Brain microvascular endothelial cell (primary cell): ENCODE measurements around the gene WNT2.
A peak's percentile ranks its signal among the peaks of the same experiment; 100 is the strongest.

Experiments used
- DNase-seq: peaks from one replicate; pipeline ENCODE4 v3.0.0-alpha.2; 2020
- H3K27ac ChIP-seq: fragments of 250-450 bp; sonication (Bioruptor Pico); 2 replicates; pipeline ENCODE4 v1.5.1; 2020; ENCODE audit warnings: mild to moderate bottlenecking, moderate library complexity
- H3K27me3 ChIP-seq: fragments of 250-450 bp; sonication (Bioruptor Pico); replicated peaks from 2 replicates; pipeline ENCODE4 v1.5.1; 2020; ENCODE audit warnings: mild to moderate bottlenecking
- H3K36me3 ChIP-seq: fragments of 250-450 bp; sonication (Bioruptor Pico); replicated peaks from 2 replicates; pipeline ENCODE4 v1.5.1; 2020; ENCODE audit warnings: mild to moderate bottlenecking
- H3K4me3 ChIP-seq: 2 replicates; pipeline ENCODE4 v1.5.1; 2011; ENCODE audit warnings: low read depth, mild to moderate bottlenecking, control low read depth, low read length, moderate library complexity
- in situ Hi-C: cut with HindIII; loops from 2 replicates; pipeline ENCODE4 v1.10.0; 2017; ENCODE audit warnings: low sequenced_read_pairs, low pct_ligation_motif_present
- TF ChIP-seq, protein P1 (sequence below): IDR thresholded peaks from 2 replicates; pipeline ENCODE4 v1.5.1; 2011; ENCODE audit warnings: low read depth, mild to moderate bottlenecking, moderate library complexity, low read length, control low read depth, inconsistent platforms; ENCODE audit errors: missing control alignments

WNT2 gene

GRCh38 chr7:117230276-117231046 lies 92.4 kb downstream of the WNT2 start:
- Histone ChIP-seq H3K27ac (peak overlapping the region; percentile 42), H3K4me3 (no peak overlapping the region), H3K27me3 (no peaks in the 10 kb centered on the region), H3K36me3 (no peaks in the 10 kb centered on the region)
- DNase-seq: peak; percentile 71
- TF ChIP-seq, protein P1, sequence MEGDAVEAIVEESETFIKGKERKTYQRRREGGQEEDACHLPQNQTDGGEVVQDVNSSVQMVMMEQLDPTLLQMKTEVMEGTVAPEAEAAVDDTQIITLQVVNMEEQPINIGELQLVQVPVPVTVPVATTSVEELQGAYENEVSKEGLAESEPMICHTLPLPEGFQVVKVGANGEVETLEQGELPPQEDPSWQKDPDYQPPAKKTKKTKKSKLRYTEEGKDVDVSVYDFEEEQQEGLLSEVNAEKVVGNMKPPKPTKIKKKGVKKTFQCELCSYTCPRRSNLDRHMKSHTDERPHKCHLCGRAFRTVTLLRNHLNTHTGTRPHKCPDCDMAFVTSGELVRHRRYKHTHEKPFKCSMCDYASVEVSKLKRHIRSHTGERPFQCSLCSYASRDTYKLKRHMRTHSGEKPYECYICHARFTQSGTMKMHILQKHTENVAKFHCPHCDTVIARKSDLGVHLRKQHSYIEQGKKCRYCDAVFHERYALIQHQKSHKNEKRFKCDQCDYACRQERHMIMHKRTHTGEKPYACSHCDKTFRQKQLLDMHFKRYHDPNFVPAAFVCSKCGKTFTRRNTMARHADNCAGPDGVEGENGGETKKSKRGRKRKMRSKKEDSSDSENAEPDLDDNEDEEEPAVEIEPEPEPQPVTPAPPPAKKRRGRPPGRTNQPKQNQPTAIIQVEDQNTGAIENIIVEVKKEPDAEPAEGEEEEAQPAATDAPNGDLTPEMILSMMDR: no peak
- in situ Hi-C loops: no loop called here

DNA sequence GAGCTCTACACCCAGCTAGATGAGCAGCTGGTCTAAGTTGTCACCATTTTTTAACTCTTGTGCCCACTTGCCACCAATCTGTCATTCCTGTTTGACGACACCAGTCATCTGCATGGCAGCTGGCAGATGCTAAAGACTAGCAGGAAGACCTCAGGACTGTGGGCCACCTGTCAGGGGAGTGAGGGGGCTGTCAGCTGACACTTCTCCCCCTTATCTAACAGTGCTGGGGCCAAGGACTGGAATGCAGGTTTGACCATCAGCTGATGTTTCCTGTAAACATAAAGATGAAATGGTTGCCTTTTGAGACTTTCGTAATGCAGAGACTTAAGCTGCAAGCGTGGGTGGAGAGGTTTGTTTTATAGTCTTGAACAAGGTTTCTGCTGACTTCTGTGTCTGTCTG lies 93.5 kb downstream of the WNT2 start:
- no peak for DNase-seq
- Histone ChIP-seq H3K4me3 (no peak overlapping the region), H3K27ac (no peak overlapping the region), H3K27me3 (no peaks in the 10 kb centered on the region), H3K36me3 (no peaks in the 10 kb centered on the region)
- TF ChIP-seq, protein P1: no peak
- in situ Hi-C loops: no loop called here

DNA sequence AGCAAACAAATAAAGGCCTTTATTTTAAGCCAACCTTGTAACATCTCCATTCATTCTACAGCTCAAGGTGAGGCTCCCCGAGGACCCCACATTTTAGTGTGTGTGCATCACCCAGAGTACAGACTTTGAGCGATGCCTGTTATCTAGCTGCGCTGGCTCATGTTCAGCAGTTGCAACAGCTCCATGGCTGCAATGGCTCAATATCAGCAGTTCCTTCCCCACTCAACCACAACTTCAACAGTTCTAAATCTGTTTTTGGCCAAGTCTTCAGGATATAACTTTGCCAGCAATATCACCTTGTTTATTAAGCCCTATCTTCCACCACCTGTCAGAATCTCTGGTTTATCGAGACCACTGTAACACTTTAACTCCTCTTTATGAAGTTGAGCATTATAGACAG lies 95.8 kb downstream of the WNT2 start:
- in situ Hi-C loops: no loop called here
- H3K27me3 ChIP-seq: no peaks in the 10 kb centered on the region
- no peak overlapping the region for H3K4me3 ChIP-seq
- TF ChIP-seq, protein P1: no peak
- no peak overlapping the region for H3K27ac ChIP-seq
- H3K36me3 ChIP-seq: peaks cover 7% of the 10 kb centered on the region
- DNase-seq: no peak

GRCh38 chr7:117225536-117225935 lies 97.3 kb downstream of the WNT2 start:
- Histone ChIP-seq H3K4me3 (no peak overlapping the region), H3K27ac (no peak overlapping the region), H3K27me3 (no peaks in the 10 kb centered on the region), H3K36me3 (peaks cover 9% of the 10 kb centered on the region)
- in situ Hi-C loops: no loop called here
- TF ChIP-seq, protein P1: no peak
- DNase-seq: no peak
